OCI-LY7 (cell line): ENCODE results near the gene RBM14.

Source experiments
- EZH2phosphoT487 ChIP-seq: fragments of 200-600 bp; sonication (generic); IDR thresholded peaks from 2 replicates; pipeline ENCODE4 v1.6.1; 2018; ENCODE audit warnings: low read depth, borderline replicate concordance, mild to moderate bottlenecking, mixed run types, antibody characterized with exemption, low read length, moderate library complexity, mixed read lengths
- TF ChIP-seq, protein P1 (sequence below): fragments of 200-600 bp; sonication (generic); conservative IDR thresholded peaks from 2 replicates; pipeline ENCODE4 v1.5.1; 2014; ENCODE audit warnings: mild to moderate bottlenecking, antibody characterized with exemption, low read length, moderate library complexity, mixed read lengths

DNA sequence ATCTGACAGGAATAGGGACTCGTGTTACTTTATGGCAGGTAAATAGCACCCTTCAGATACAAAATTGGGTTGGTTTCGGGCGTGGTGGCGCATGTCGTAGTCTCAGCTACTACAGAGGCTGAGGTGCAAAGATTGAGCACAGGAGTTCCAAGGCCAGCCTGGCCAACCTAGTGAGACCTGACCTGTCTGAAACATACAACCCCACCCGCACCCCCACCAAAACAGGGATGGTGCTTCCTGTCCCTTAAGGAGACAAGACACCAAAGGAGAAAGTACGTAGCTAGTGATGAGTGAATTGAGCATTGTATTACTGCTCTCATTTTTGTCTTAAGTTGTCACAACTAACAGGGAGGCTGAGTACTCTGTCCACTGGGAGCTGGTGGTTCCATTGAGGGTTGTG, 36.2 kb downstream of the RBM14 start:
- TF ChIP-seq, protein P1, sequence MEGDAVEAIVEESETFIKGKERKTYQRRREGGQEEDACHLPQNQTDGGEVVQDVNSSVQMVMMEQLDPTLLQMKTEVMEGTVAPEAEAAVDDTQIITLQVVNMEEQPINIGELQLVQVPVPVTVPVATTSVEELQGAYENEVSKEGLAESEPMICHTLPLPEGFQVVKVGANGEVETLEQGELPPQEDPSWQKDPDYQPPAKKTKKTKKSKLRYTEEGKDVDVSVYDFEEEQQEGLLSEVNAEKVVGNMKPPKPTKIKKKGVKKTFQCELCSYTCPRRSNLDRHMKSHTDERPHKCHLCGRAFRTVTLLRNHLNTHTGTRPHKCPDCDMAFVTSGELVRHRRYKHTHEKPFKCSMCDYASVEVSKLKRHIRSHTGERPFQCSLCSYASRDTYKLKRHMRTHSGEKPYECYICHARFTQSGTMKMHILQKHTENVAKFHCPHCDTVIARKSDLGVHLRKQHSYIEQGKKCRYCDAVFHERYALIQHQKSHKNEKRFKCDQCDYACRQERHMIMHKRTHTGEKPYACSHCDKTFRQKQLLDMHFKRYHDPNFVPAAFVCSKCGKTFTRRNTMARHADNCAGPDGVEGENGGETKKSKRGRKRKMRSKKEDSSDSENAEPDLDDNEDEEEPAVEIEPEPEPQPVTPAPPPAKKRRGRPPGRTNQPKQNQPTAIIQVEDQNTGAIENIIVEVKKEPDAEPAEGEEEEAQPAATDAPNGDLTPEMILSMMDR = no peak
- no peak for TF ChIP-seq EZH2phosphoT487
